OCI-LY3 (cell line): Measurements from ENCODE around the gene CYSLTR1.

ENCODE experiments used
- H2AFZ ChIP-seq: fragments of 200-600, 300-600 bp; shearing (Covaris generic); 2 replicates; pipeline ENCODE4 v1.6.0; 2014; ENCODE audit warnings: antibody characterized with exemption, low read depth, low read length
- H3K27ac ChIP-seq: fragments of 200-600, 300-600 bp; sonication (generic); 2 replicates; pipeline ENCODE4 v1.5.1; 2014; ENCODE audit warnings: mild to moderate bottlenecking, low read length, moderate library complexity, mixed read lengths
- H3K27me3 ChIP-seq: fragments of 200-600, 300-600 bp; sonication (generic); 2 replicates; pipeline ENCODE4 v1.6.1; 2014; ENCODE audit warnings: low read depth, low read length, mixed read lengths
- H3K36me3 ChIP-seq: fragments of 200-600, 300-600 bp; sonication (generic); replicated peaks from 2 replicates; pipeline ENCODE3; 2014; ENCODE audit warnings: low read depth, low read length, mixed read lengths
- H3K4me1 ChIP-seq: fragments of 300-600, 200-600 bp; sonication (generic); 2 replicates; pipeline ENCODE4 v1.6.1; 2014; ENCODE audit warnings: low read length, mixed read lengths
- H3K4me2 ChIP-seq: fragments of 200-600, 300-600 bp; sonication (generic); 2 replicates; pipeline ENCODE4 v1.6.1; 2014; ENCODE audit warnings: low read length, mixed read lengths
- H3K4me3 ChIP-seq: fragments of 300-600, 200-600 bp; sonication (generic); 2 replicates; pipeline ENCODE4 v1.5.1; 2014; ENCODE audit warnings: antibody characterized with exemption, mild to moderate bottlenecking, low read length, moderate library complexity
- H3K79me2 ChIP-seq: fragments of 300-600, 200-600 bp; shearing (Covaris generic); 2 replicates; pipeline ENCODE4 v1.6.1; 2014; ENCODE audit warnings: mild to moderate bottlenecking, low read length, mixed read lengths
- H3K9ac ChIP-seq: fragments of 300-600, 200-600 bp; shearing (Covaris generic); 2 replicates; pipeline ENCODE4 v1.6.0; 2014; ENCODE audit warnings: mild to moderate bottlenecking, low read length, moderate library complexity
- H3K9me3 ChIP-seq: fragments of 200-600, 300-600 bp; shearing (Covaris generic); 2 replicates; pipeline ENCODE4 v1.6.1; 2014; ENCODE audit warnings: low read length, mixed read lengths; ENCODE audit not compliant: insufficient read depth
- H4K20me1 ChIP-seq: fragments of 200-600, 300-600 bp; sonication (generic); 2 replicates; pipeline ENCODE4 v1.6.1; 2016; ENCODE audit warnings: low read length, mixed read lengths; ENCODE audit not compliant: insufficient read depth
- EZH2phosphoT487 ChIP-seq: fragments of 200-600 bp; shearing (Covaris generic); IDR thresholded peaks from 2 replicates; pipeline ENCODE4 v1.6.1; 2018; ENCODE audit warnings: antibody characterized with exemption, mixed run types, low read depth
- TF ChIP-seq, protein P1 (sequence below): fragments of 200-600, 300-600 bp; sonication (generic); IDR thresholded peaks from 2 replicates; pipeline ENCODE4 v1.5.1; 2014; ENCODE audit warnings: antibody characterized with exemption, low read length, low read depth

Gene CYSLTR1

DNA sequence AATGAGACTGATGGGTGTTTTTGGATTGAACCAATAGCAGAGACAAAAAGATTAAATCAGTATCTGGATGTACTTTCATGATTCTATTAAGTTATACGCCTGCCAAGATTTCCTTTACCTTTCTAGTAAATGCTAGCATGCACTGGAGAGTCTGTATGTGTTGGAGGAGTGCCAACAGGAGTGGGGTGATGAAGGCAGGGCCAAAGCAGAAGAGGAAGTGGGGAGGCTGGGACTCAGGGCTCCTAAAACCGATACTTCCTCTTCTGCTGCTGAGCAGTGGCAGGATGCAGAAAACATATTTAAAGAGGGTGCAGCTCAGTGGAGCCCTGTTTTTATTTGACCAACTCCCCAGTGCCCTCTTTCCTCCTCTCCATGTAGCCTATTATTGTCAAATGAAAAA, 5.6 kb downstream of the CYSLTR1 start:
- H3K79me2 ChIP-seq = no peaks in the 10 kb centered on the region
- no peak for TF ChIP-seq EZH2phosphoT487
- TF ChIP-seq, protein P1, sequence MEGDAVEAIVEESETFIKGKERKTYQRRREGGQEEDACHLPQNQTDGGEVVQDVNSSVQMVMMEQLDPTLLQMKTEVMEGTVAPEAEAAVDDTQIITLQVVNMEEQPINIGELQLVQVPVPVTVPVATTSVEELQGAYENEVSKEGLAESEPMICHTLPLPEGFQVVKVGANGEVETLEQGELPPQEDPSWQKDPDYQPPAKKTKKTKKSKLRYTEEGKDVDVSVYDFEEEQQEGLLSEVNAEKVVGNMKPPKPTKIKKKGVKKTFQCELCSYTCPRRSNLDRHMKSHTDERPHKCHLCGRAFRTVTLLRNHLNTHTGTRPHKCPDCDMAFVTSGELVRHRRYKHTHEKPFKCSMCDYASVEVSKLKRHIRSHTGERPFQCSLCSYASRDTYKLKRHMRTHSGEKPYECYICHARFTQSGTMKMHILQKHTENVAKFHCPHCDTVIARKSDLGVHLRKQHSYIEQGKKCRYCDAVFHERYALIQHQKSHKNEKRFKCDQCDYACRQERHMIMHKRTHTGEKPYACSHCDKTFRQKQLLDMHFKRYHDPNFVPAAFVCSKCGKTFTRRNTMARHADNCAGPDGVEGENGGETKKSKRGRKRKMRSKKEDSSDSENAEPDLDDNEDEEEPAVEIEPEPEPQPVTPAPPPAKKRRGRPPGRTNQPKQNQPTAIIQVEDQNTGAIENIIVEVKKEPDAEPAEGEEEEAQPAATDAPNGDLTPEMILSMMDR = no peak
- no peak overlapping the region for H2AFZ ChIP-seq
- H3K4me1 ChIP-seq = peaks cover 42% of the 10 kb centered on the region
- no peaks in the 10 kb centered on the region for H4K20me1 ChIP-seq
- H3K9me3 ChIP-seq = no peaks in the 10 kb centered on the region
- peak overlapping the region; percentile 56 for H3K27ac ChIP-seq
- peak overlapping the region; percentile 28; the same call in 1 of the 2 replicates for H3K4me3 ChIP-seq
- H3K4me2 ChIP-seq = peak overlapping the region; percentile 67
- H3K27me3 ChIP-seq = no peaks in the 10 kb centered on the region
- no peak overlapping the region for H3K9ac ChIP-seq
- no peaks in the 10 kb centered on the region for H3K36me3 ChIP-seq

DNA sequence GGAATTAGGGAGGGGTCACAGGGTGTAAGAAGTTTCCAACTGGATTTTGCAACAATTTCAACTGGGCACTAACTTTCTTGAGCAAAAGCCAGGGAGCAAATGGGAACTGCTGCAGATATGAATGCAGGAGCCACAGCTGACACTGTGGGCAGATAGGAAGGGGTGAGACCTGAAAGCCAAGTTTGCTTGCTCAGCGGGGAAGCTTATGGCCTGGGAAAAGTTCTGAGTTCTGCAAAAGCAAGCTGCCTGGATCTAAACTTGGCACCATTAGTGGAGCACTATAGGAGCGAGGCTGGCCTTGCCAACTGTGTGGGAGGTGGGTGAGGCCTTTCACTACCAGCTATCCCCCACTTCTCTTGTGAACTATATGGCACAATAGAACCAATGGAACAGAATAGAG, 11.1 kb downstream of the CYSLTR1 start:
- TF ChIP-seq, protein P1 = no peak
- no peak for TF ChIP-seq EZH2phosphoT487
- Histone ChIP-seq H3K4me1 (peaks cover 11% of the 10 kb centered on the region), H3K4me2 (no peak overlapping the region), H4K20me1 (no peaks in the 10 kb centered on the region), H3K27ac (no peak overlapping the region), H3K9ac (no peak overlapping the region), H3K79me2 (no peaks in the 10 kb centered on the region), H3K36me3 (no peaks in the 10 kb centered on the region), H2AFZ (no peak overlapping the region), H3K4me3 (no peak overlapping the region), H3K9me3 (no peaks in the 10 kb centered on the region), H3K27me3 (no peaks in the 10 kb centered on the region)

DNA sequence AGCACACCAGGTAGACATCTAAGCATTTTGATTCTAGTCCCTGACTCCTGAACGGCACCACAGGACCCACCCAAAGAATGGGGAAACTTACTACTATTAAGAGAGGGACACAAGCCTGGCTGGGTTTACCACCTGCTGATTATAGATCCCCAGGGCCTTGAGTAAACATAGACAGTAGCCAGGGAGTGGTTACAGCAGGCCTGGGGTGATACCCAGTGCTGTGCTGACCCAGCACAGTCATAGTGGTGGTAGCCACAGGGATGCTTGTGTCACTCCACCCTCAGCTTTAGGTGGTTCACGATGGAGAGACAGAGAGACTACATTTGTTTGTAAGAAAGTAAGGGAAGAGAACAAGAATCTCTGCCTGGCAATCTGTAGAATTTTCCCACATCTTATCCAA, 11.7 kb downstream of the CYSLTR1 start:
- Histone ChIP-seq H3K9me3 (no peaks in the 10 kb centered on the region), H3K36me3 (no peaks in the 10 kb centered on the region), H3K4me1 (peaks cover 14% of the 10 kb centered on the region), H4K20me1 (no peaks in the 10 kb centered on the region), H2AFZ (no peak overlapping the region), H3K4me3 (no peak overlapping the region), H3K79me2 (no peaks in the 10 kb centered on the region), H3K27me3 (no peaks in the 10 kb centered on the region), H3K9ac (no peak overlapping the region), H3K27ac (no peak overlapping the region), H3K4me2 (no peak overlapping the region)
- TF ChIP-seq, protein P1 = no peak
- TF ChIP-seq EZH2phosphoT487 = no peak

DNA sequence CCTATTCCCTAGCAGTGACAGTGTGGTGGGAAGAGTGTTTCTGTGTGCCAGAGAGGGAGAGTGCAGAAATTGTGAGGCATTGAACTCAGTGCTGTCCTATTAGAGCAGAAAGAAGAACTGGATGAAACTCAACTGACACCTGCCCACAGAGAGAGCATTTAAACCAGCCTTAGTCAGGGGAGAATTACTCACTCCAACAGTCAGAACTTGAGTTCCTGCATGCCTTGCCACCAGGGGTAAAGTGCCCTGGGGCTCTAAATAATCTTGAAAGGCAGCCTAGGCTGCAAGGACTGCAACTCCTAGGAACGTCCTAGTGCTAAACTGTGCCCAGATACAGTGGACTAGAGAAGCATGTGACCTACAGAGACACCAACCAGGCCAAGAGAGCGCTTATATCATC, 12.8 kb downstream of the CYSLTR1 start:
- Histone ChIP-seq H3K9ac (no peak overlapping the region), H3K4me3 (no peak overlapping the region), H3K27me3 (no peaks in the 10 kb centered on the region), H4K20me1 (no peaks in the 10 kb centered on the region), H2AFZ (no peak overlapping the region), H3K36me3 (no peaks in the 10 kb centered on the region), H3K27ac (no peak overlapping the region), H3K4me1 (peaks cover 17% of the 10 kb centered on the region), H3K79me2 (no peaks in the 10 kb centered on the region), H3K4me2 (no peak overlapping the region), H3K9me3 (no peaks in the 10 kb centered on the region)
- TF ChIP-seq EZH2phosphoT487 = no peak
- TF ChIP-seq, protein P1 = no peak
